ENCODE measurements around the gene USP13.
"Not testable (repeated sequence)": the region's sequence is repeated elsewhere in the genome, so short reads cannot be mapped to it uniquely, and the experiment has no call there.

Gene USP13

GRCh38 chr3:179652447-179653095, at the start of gene USP13:
TSS of gene USP13 (plus strand) at chr3:179653040. CDS start at chr3:179653226, 186 bp downstream.
- DNase-seq, result peak; percentile 60

- DNase-seq, result no peak
Measured at GRCh38 chr3:179603321-179603720, 49.5 kb upstream of the USP13 start.

- DNase-seq, result no peak
Measured at GRCh38 chr3:179603831-179604230, 49.0 kb upstream of the USP13 start.

GRCh38 chr3:179604321-179605078, 48.3 kb upstream of the USP13 start, which contains the start of the genes MRPL47 and NDUFB5:
TSS of gene MRPL47 (minus strand) at chr3:179604638. CDS start at chr3:179604624, 14 bp downstream.
TSS of gene NDUFB5 (plus strand) at chr3:179604794. CDS start at chr3:179604816, 22 bp downstream.
- DNase-seq, result peak; percentile 94

- DNase-seq, result no peak
Measured at GRCh38 chr3:179606534-179607085, 46.2 kb upstream of the USP13 start.

GRCh38 chr3:179608931-179609720, 43.7 kb upstream of the USP13 start:
- peak; percentile 22 for DNase-seq

- DNase-seq, result no peak
Measured at GRCh38 chr3:179610066-179610465, 42.8 kb upstream of the USP13 start.

- no peak for DNase-seq
Measured at GRCh38 chr3:179613807-179614206, 39.0 kb upstream of the USP13 start.

GRCh38 chr3:179615458-179616173, 37.2 kb upstream of the USP13 start:
- no peak for DNase-seq

GRCh38 chr3:179622023-179622422, 30.8 kb upstream of the USP13 start:
- no peak for DNase-seq

- no peak for DNase-seq
Measured at GRCh38 chr3:179624451-179624850, 28.4 kb upstream of the USP13 start.

GRCh38 chr3:179630753-179631451, 21.9 kb upstream of the USP13 start:
- DNase-seq, result no peak

- DNase-seq, result no peak
Measured at GRCh38 chr3:179640469-179640868, 12.4 kb upstream of the USP13 start.

GRCh38 chr3:179642871-179643270, 10.0 kb upstream of the USP13 start:
- no peak for DNase-seq

- DNase-seq, result not testable (repeated sequence)
Measured at GRCh38 chr3:179643837-179644236, 9.0 kb upstream of the USP13 start.

GRCh38 chr3:179646177-179646576, 6.7 kb upstream of the USP13 start:
- no peak for DNase-seq

- no peak for DNase-seq
Measured at GRCh38 chr3:179651687-179652446, 973 bp upstream of the USP13 start.

GRCh38 chr3:179653096-179653797, 407 bp downstream of the USP13 start:
- DNase-seq, result peak; percentile 68

GRCh38 chr3:179655236-179655635, 2.4 kb downstream of the USP13 start:
- no peak for DNase-seq

GRCh38 chr3:179658606-179659005, 5.8 kb downstream of the USP13 start:
- no peak for DNase-seq

All from stimulated activated CD4-positive, alpha-beta T cell treated with anti-CD3 and anti-CD28 coated beads, Interleukin-4, amount 100 ng/mL, for 24 hours (primary cell).